ENCODE results near the gene BRF1.
A peak's percentile ranks its signal among the peaks of the same experiment; 100 is the strongest.

The BRF1 gene

GRCh38 chr14:105177082-105177481, 123.7 kb downstream of the BRF1 start:
- Mint-ChIP-seq H3K36me3 (ENCODE audit: low read depth) (no peaks in the 10 kb centered on the region), H3K4me3 (no peak overlapping the region), H3K9me3 (no peaks in the 10 kb centered on the region), H3K4me1 (peaks cover 1% of the 10 kb centered on the region), H3K27ac (no peak overlapping the region), H3K27me3 (ENCODE audit: low read depth) (peaks cover 2% of the 10 kb centered on the region)
- TF ChIP-seq CTCF (IDR thresholded peaks at IDR 0.05; ENCODE audit: unreplicated experiment in 3 of 3): no peak

- Mint-ChIP-seq H3K4me3 (peak overlapping the region in 1 of 3 experiments; percentile 38), H3K4me1 (peaks cover 3% of the 10 kb centered on the region), H3K9me3 (no peaks in the 10 kb centered on the region), H3K27ac (peak overlapping the region in 1 of 3 experiments; percentile 13), H3K27me3 (ENCODE audit: low read depth) (peaks cover 3% of the 10 kb centered on the region), H3K36me3 (ENCODE audit: low read depth) (no peaks in the 10 kb centered on the region)
- no peak for TF ChIP-seq CTCF (IDR thresholded peaks at IDR 0.05; ENCODE audit: unreplicated experiment in 3 of 3)
Observed at GRCh38 chr14:105176513-105176912, 124.3 kb downstream of the BRF1 start.

- Mint-ChIP-seq H3K4me3 (no peak overlapping the region), H3K4me1 (peaks cover 15% of the 10 kb centered on the region), H3K27me3 (ENCODE audit: low read depth) (peaks cover 15% of the 10 kb centered on the region), H3K9me3 (no peaks in the 10 kb centered on the region), H3K27ac (no peak overlapping the region), H3K36me3 (ENCODE audit: low read depth) (no peaks in the 10 kb centered on the region)
- no peak for TF ChIP-seq CTCF (IDR thresholded peaks at IDR 0.05; ENCODE audit: unreplicated experiment in 3 of 3)
Observed at GRCh38 chr14:105173901-105174894, 126.6 kb downstream of the BRF1 start.

GRCh38 chr14:105173145-105173544, 127.7 kb downstream of the BRF1 start:
- H3K9me3 Mint-ChIP-seq: no peaks in the 10 kb centered on the region
- TF ChIP-seq CTCF (IDR thresholded peaks at IDR 0.05; ENCODE audit: unreplicated experiment in 3 of 3): no peak
- no peak overlapping the region for H3K27ac Mint-ChIP-seq
- H3K36me3 Mint-ChIP-seq (ENCODE audit: low read depth): no peaks in the 10 kb centered on the region
- H3K4me3 Mint-ChIP-seq: no peak overlapping the region
- peaks cover 15% of the 10 kb centered on the region for H3K4me1 Mint-ChIP-seq
- H3K27me3 Mint-ChIP-seq (ENCODE audit: low read depth): peaks cover 15% of the 10 kb centered on the region

GRCh38 chr14:105172476-105172875, 128.3 kb downstream of the BRF1 start:
- H3K4me3 Mint-ChIP-seq: no peak overlapping the region
- TF ChIP-seq CTCF (IDR thresholded peaks at IDR 0.05; ENCODE audit: unreplicated experiment in 3 of 3): no peak
- H3K4me1 Mint-ChIP-seq: peaks cover 15% of the 10 kb centered on the region
- H3K27me3 Mint-ChIP-seq (ENCODE audit: low read depth): peaks cover 15% of the 10 kb centered on the region
- H3K36me3 Mint-ChIP-seq (ENCODE audit: low read depth): no peaks in the 10 kb centered on the region
- H3K27ac Mint-ChIP-seq: no peak overlapping the region
- no peaks in the 10 kb centered on the region for H3K9me3 Mint-ChIP-seq
